ENCODE data around the gene CTCF. TPM values are rescaled to one million over a fixed set of nuclear protein-coding genes. Genes with fewer than 3 reads are reported as not detected.

The CTCF gene
- total RNA-seq, 2 donors from 2014 or later, result 61.3 to 74.6 TPM

GRCh38 chr16:67655363-67655762 is 93.0 kb downstream of the CTCF start:
- no peak for DNase-seq
- H3K36me3 Mint-ChIP-seq (ENCODE audit: low read depth), result peaks cover 4% of the 10 kb centered on the region
- peaks cover 9% of the 10 kb centered on the region for H3K36me3 ChIP-seq (ENCODE audit: control insufficient read depth, insufficient read depth, low read length)
- H3K27me3 ChIP-seq (ENCODE audit: control insufficient read depth, insufficient read depth, low read length, poor library complexity, severe bottlenecking), result peaks cover 7% of the 10 kb centered on the region
- no peak overlapping the region for H3K4me3 ChIP-seq (ENCODE audit: low read length)
- H3K4me1 Mint-ChIP-seq, result peaks cover 4% of the 10 kb centered on the region
- WGBS, 2 experiments (ENCODE audit: insufficient coverage in 1 of 2, insufficient read length in 1 of 2), result 84 to 96% methylated on average over 3 to 4 of the region's 4 CpGs
- H3K9ac ChIP-seq (ENCODE audit: extremely low read depth, low read length, poor library complexity, severe bottlenecking), result no peak overlapping the region
- no peaks in the 10 kb centered on the region for H3K9me3 Mint-ChIP-seq
- no peak overlapping the region for H3K27ac Mint-ChIP-seq
- no peak for TF ChIP-seq CTCF (conservative IDR thresholded peaks at IDR 0.05)
- no peaks in the 10 kb centered on the region for H3K9me3 ChIP-seq (ENCODE audit: control insufficient read depth, low read length)
- peaks cover 4% of the 10 kb centered on the region for H3K4me1 ChIP-seq (ENCODE audit: control insufficient read depth, insufficient read depth, low read length)
- H3K27me3 Mint-ChIP-seq (ENCODE audit: insufficient read depth), result peaks cover 37% of the 10 kb centered on the region
- H3K4me3 Mint-ChIP-seq, result no peak overlapping the region
- H3K27ac ChIP-seq (ENCODE audit: low read depth, low read length), result no peak overlapping the region

- Histone ChIP-seq H3K36me3 (ENCODE audit: control insufficient read depth, insufficient read depth, low read length) (peaks cover 9% of the 10 kb centered on the region), H3K4me1 (ENCODE audit: control insufficient read depth, insufficient read depth, low read length) (peaks cover 5% of the 10 kb centered on the region), H3K9ac (ENCODE audit: extremely low read depth, low read length, poor library complexity, severe bottlenecking) (no peak overlapping the region), H3K9me3 (ENCODE audit: control insufficient read depth, low read length) (no peaks in the 10 kb centered on the region), H3K4me3 (ENCODE audit: low read length) (no peak overlapping the region), H3K27me3 (ENCODE audit: control insufficient read depth, insufficient read depth, low read length, poor library complexity, severe bottlenecking) (peaks cover 7% of the 10 kb centered on the region), H3K27ac (ENCODE audit: low read depth, low read length) (no peak overlapping the region)
- Mint-ChIP-seq H3K27me3 (ENCODE audit: insufficient read depth) (peaks cover 25% of the 10 kb centered on the region), H3K4me1 (peaks cover 9% of the 10 kb centered on the region), H3K9me3 (no peaks in the 10 kb centered on the region), H3K4me3 (no peak overlapping the region), H3K36me3 (ENCODE audit: low read depth) (peaks cover 4% of the 10 kb centered on the region), H3K27ac (no peak overlapping the region)
- 81 to 91% methylated on average over 4 to 9 of the region's 9 CpGs for WGBS, 2 experiments (ENCODE audit: insufficient coverage in 1 of 2, insufficient read length in 1 of 2)
- no peak for DNase-seq
- TF ChIP-seq CTCF (conservative IDR thresholded peaks at IDR 0.05), result no peak
These were observed 94.2 kb downstream of the CTCF start for GRCh38 chr16:67656344-67657016.

GRCh38 chr16:67657017-67657608 is 94.8 kb downstream of the CTCF start:
- Histone ChIP-seq H3K36me3 (ENCODE audit: control insufficient read depth, insufficient read depth, low read length) (peaks cover 9% of the 10 kb centered on the region), H3K4me3 (ENCODE audit: low read length) (no peak overlapping the region), H3K9me3 (ENCODE audit: control insufficient read depth, low read length) (no peaks in the 10 kb centered on the region), H3K4me1 (ENCODE audit: control insufficient read depth, insufficient read depth, low read length) (peaks cover 8% of the 10 kb centered on the region), H3K27me3 (ENCODE audit: control insufficient read depth, insufficient read depth, low read length, poor library complexity, severe bottlenecking) (peaks cover 7% of the 10 kb centered on the region), H3K27ac (ENCODE audit: low read depth, low read length) (no peak overlapping the region), H3K9ac (ENCODE audit: extremely low read depth, low read length, poor library complexity, severe bottlenecking) (no peak overlapping the region)
- peaks cover 4% of the 10 kb centered on the region for H3K36me3 Mint-ChIP-seq (ENCODE audit: low read depth)
- peaks cover 22% of the 10 kb centered on the region for H3K27me3 Mint-ChIP-seq (ENCODE audit: insufficient read depth)
- no peak for DNase-seq
- H3K27ac Mint-ChIP-seq, result no peak overlapping the region
- TF ChIP-seq CTCF (conservative IDR thresholded peaks at IDR 0.05), result no peak
- H3K4me1 Mint-ChIP-seq, result peaks cover 9% of the 10 kb centered on the region
- WGBS, 2 experiments (ENCODE audit: insufficient coverage in 1 of 2, insufficient read length in 1 of 2), result 94 to 96% methylated on average over 5 to 16 of the region's 16 CpGs
- H3K4me3 Mint-ChIP-seq, result no peak overlapping the region
- no peaks in the 10 kb centered on the region for H3K9me3 Mint-ChIP-seq

Data from endodermal cell (in vitro differentiated cells).